Sigmoid colon (tissue), 7 donors: ENCODE results near the gene OR10G8. TPM values are rescaled to one million over a fixed set of nuclear protein-coding genes. Genes with fewer than 3 reads are reported as not detected.
A peak's percentile ranks its signal among the peaks of the same experiment; 100 is the strongest.

Source experiments
- DNase-seq: peaks from one replicate; pipeline ENCODE4 v3.0.0-alpha.2; 2019
- H3K27ac ChIP-seq, 4 donors: fragments of 200-600 bp; sonication (generic); one replicate each; pipeline ENCODE4 v1.5.1; 2016 to 2019; ENCODE audit warnings: mild to moderate bottlenecking in 1 of 4
- H3K27me3 ChIP-seq, 3 donors: fragments of 200-600 bp; sonication (generic); one replicate each; pipeline ENCODE4 v1.5.1; 2019; ENCODE audit warnings: mild to moderate bottlenecking in 1 of 3
- H3K36me3 ChIP-seq, 4 donors: fragments of 200-600 bp; sonication (generic); one replicate each; pipeline ENCODE4 v1.5.1; 2016 to 2019
- H3K4me1 ChIP-seq, 4 donors: fragments of 200-600 bp; sonication (generic); one replicate each; pipeline ENCODE4 v1.5.1; 2017 to 2019
- H3K4me3 ChIP-seq, 4 donors: fragments of 200-600 bp; sonication (generic); one replicate each; pipeline ENCODE4 v1.5.1; 2017 to 2019; ENCODE audit warnings: mild to moderate bottlenecking in 2 of 4, moderate library complexity in 1 of 4
- H3K9me3 ChIP-seq, 4 donors: fragments of 200-600 bp in 3 of 4; sonication (generic) in 3 of 4; one replicate each; pipeline versions ENCODE4 v1.5.1 to v1.6.1; 2013 to 2019
- EP300 ChIP-seq, 4 donors: sonication (generic); formaldehyde crosslinking; IDR thresholded peaks; one replicate each; pipeline ENCODE4 v1.6.1; 2017; ENCODE audit warnings: antibody characterized with exemption in 4 of 4
- POLR2A ChIP-seq, 2 donors: fragments of 450-650 bp; IDR thresholded peaks; one replicate each; pipeline ENCODE4 v1.6.1; 2016; ENCODE audit warnings: antibody characterized with exemption in 2 of 2, mild to moderate bottlenecking in 2 of 2, moderate library complexity in 2 of 2
- POLR2AphosphoS5 ChIP-seq, 4 donors: sonication (generic); formaldehyde crosslinking; IDR thresholded peaks; one replicate each; pipeline ENCODE4 v1.6.1; 2017; ENCODE audit warnings: antibody characterized with exemption in 4 of 4
- WGBS, 2 donors: extraction: QIAGEN DNeasy Blood & Tissue Kit; methylation state at CpG; one replicate each; pipeline ENCODE4 v1.1.7; 2013; 5-methylcytosine and 5-hydroxymethylcytosine counted together
- intact Hi-C: fragments of 100-400 bp; cut with DNase I; formaldehyde crosslinking; loops from one replicate; pipeline ENCODE4 v1.15.1; 2023
- polyA plus RNA-seq, 3 donors: library from polyadenylated mRNA; stranded (reverse); fragments of 200-250 nt; gene quantifications; one replicate each; pipeline ENCODE4 v1.2.3, GENCODE V29; 2013
- total RNA-seq, 4 donors: library from RNA; depleted of rRNA; stranded (reverse); fragments of >200 nt; gene quantifications; one replicate each; pipeline ENCODE4 v1.1.0, GENCODE V29; 2016
- TF ChIP-seq, protein P1 (sequence below), 4 experiments: fragments of 450-650 bp in 3 of 4; fragments of 200-600 bp in 1 of 4; IDR thresholded peaks; one replicate each; pipeline ENCODE4 v1.5.1; 2016 to 2019; ENCODE audit warnings: antibody characterized with exemption in 4 of 4, mild to moderate bottlenecking in 3 of 4, moderate library complexity in 2 of 4
- donor health status: healthy with polysubstance abuse.
- donor health status: Bipolar disorder and iron deficiency.
- donor health status: healthy.

The OR10G8 gene
- total and polyA plus RNA-seq, 7 donors, result not detected

GRCh38 chr11:124050748-124051147 is 24.1 kb downstream of the OR10G8 start:
- no peak for DNase-seq
- intact Hi-C loops, result no loop called here
- H3K4me3 ChIP-seq, result no peak overlapping the region
- H3K27ac ChIP-seq, result no peak overlapping the region
- TF ChIP-seq POLR2AphosphoS5 (IDR thresholded peaks at IDR 0.05) (no peak), POLR2A (IDR thresholded peaks at IDR 0.05) (no peak), EP300 (IDR thresholded peaks at IDR 0.05) (no peak)
- TF ChIP-seq, protein P1, sequence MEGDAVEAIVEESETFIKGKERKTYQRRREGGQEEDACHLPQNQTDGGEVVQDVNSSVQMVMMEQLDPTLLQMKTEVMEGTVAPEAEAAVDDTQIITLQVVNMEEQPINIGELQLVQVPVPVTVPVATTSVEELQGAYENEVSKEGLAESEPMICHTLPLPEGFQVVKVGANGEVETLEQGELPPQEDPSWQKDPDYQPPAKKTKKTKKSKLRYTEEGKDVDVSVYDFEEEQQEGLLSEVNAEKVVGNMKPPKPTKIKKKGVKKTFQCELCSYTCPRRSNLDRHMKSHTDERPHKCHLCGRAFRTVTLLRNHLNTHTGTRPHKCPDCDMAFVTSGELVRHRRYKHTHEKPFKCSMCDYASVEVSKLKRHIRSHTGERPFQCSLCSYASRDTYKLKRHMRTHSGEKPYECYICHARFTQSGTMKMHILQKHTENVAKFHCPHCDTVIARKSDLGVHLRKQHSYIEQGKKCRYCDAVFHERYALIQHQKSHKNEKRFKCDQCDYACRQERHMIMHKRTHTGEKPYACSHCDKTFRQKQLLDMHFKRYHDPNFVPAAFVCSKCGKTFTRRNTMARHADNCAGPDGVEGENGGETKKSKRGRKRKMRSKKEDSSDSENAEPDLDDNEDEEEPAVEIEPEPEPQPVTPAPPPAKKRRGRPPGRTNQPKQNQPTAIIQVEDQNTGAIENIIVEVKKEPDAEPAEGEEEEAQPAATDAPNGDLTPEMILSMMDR (IDR thresholded peaks at IDR 0.05), result no peak
- H3K4me1 ChIP-seq, result no peaks in the 10 kb centered on the region
- H3K27me3 ChIP-seq, result no peaks in the 10 kb centered on the region
- no peaks in the 10 kb centered on the region for H3K9me3 ChIP-seq
- H3K36me3 ChIP-seq, result no peaks in the 10 kb centered on the region
- 19 to 39% methylated on average over 1 of the region's 1 CpG for WGBS, 2 donors

DNA sequence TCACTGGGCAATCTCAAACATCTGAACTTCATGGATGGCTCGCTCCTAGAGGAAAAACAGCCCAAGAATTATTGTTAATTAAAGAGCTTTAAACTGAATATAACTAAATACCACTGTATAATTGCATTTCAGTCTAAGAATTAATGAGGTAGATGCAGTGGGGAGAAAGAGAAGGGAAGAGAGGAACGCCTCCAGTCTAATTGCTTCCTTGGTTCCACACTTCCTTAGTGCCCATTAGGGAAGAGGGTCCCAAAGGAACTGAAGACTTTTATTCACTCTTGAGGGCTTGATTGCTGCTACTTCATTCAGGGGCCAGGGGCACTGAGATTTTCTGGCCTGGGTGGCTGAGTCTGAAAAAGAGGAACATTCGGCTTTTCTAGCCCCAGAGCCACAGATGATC is 26.4 kb downstream of the OR10G8 start:
- intact Hi-C loops, result no loop called here
- no peaks in the 10 kb centered on the region for H3K27me3 ChIP-seq
- no peak for DNase-seq
- 91% methylated on average over 3 of the region's 3 CpGs for WGBS, 2 donors
- H3K27ac ChIP-seq, result no peak overlapping the region
- no peaks in the 10 kb centered on the region for H3K9me3 ChIP-seq
- H3K36me3 ChIP-seq, result no peaks in the 10 kb centered on the region
- TF ChIP-seq EP300 (IDR thresholded peaks at IDR 0.05), result no peak
- no peak for TF ChIP-seq POLR2A (IDR thresholded peaks at IDR 0.05)
- TF ChIP-seq POLR2AphosphoS5 (IDR thresholded peaks at IDR 0.05), result no peak
- TF ChIP-seq, protein P1 (IDR thresholded peaks at IDR 0.05), result no peak
- no peaks in the 10 kb centered on the region for H3K4me1 ChIP-seq
- H3K4me3 ChIP-seq, result no peak overlapping the region

DNA sequence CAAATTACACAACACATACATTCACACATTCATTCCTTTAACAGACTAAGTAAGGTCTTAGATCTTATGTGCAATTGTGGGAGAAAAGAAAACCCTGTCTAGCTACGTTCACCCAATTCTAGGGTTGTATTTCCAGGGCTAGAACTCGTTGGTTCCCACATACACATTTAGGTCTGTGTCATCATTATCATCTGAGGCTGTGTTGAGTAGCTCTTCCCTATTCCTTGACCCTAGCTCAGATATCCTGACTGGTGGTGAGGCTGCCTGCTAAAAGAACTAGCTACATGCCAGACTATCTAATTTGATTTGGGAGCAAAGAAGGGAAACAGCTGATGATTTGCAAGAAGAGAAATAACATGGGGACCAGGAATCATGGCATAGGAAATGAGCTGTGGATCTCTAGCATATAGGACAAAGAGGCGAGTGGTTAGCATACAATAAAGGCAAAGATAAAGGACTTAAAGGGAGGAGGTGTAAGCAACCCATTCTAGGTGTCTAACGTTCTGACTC is 42.1 kb downstream of the OR10G8 start:
- TF ChIP-seq POLR2AphosphoS5 (IDR thresholded peaks at IDR 0.05) (no peak), EP300 (IDR thresholded peaks at IDR 0.05) (no peak), POLR2A (IDR thresholded peaks at IDR 0.05) (no peak)
- TF ChIP-seq, protein P1 (IDR thresholded peaks at IDR 0.05), result no peak
- H3K9me3 ChIP-seq, result no peaks in the 10 kb centered on the region
- intact Hi-C loops, result no loop called here
- H3K27me3 ChIP-seq, result peaks cover 0 to 15% (median 7%) of the 10 kb centered on the region in 3 donors
- no peak for DNase-seq
- 55 to 59% methylated on average over 4 of the region's 4 CpGs for WGBS, 2 donors
- H3K36me3 ChIP-seq, result no peaks in the 10 kb centered on the region
- no peak overlapping the region for H3K27ac ChIP-seq
- peaks cover 2 to 14% (median 8%) of the 10 kb centered on the region in 4 donors for H3K4me1 ChIP-seq
- H3K4me3 ChIP-seq, result no peak overlapping the region

- Histone ChIP-seq H3K36me3 (no peaks in the 10 kb centered on the region), H3K4me3 (peak overlapping the region in 2 of 4 donors; percentile 15 to 29), H3K4me1 (peaks cover 2 to 14% (median 8%) of the 10 kb centered on the region in 4 donors), H3K9me3 (no peaks in the 10 kb centered on the region), H3K27ac (no peak overlapping the region), H3K27me3 (peaks cover 0 to 15% (median 7%) of the 10 kb centered on the region in 3 donors)
- intact Hi-C loops, result loop anchor here (5.0 kb wide), 2 partner anchors 128 to 518 kb away; no protein-coding TSS in a partner anchor
- DNase-seq, result no peak
- TF ChIP-seq POLR2AphosphoS5 (IDR thresholded peaks at IDR 0.05), result no peak
- TF ChIP-seq, protein P1 (IDR thresholded peaks at IDR 0.05), result peak in 1 of 4 experiments; percentile 23
- WGBS, 2 donors, result 36 to 44% methylated on average over 28 of the region's 28 CpGs
Observed at GRCh38 chr11:124069429-124070401, 43.1 kb downstream of the OR10G8 start.
